Activated naive CD8-positive, alpha-beta T cell treated with anti-CD3 and anti-CD28 coated beads, Interleukin-2, amount 50 U/mL, for 24 hours (primary cell): ENCODE results near the gene SLC2A9.

Experiments used
- ATAC-seq: fragments of 150-1000 bp; cut with Tn5 transposase; one replicate; pipeline ENCODE4 v1.10.0; 2021
- DNase-seq: peaks from one replicate; pipeline ENCODE4 v3.0.0; 2021
- H3K27ac Mint-ChIP-seq: one replicate; pipeline ENCODE4 v1.8.0; 2021; ENCODE audit warnings: mild to moderate bottlenecking, mixed read lengths
- H3K27me3 Mint-ChIP-seq: one replicate; pipeline ENCODE4 v1.8.0; 2021; ENCODE audit warnings: mixed read lengths
- H3K36me3 Mint-ChIP-seq: one replicate; pipeline ENCODE4 v1.8.0; 2021; ENCODE audit warnings: low read depth, mixed read lengths
- H3K4me1 Mint-ChIP-seq: one replicate; pipeline ENCODE4 v1.8.0; 2021; ENCODE audit warnings: mixed read lengths
- H3K4me3 Mint-ChIP-seq: one replicate; pipeline ENCODE4 v1.8.0; 2021; ENCODE audit warnings: mild to moderate bottlenecking, moderate library complexity, mixed read lengths
- H3K9me3 Mint-ChIP-seq: one replicate; pipeline ENCODE4 v1.8.0; 2021; ENCODE audit warnings: mixed read lengths

SLC2A9 gene

GRCh38 chr4:9952415-9952950 lies 68.8 kb downstream of the SLC2A9 start:
- H3K4me1 Mint-ChIP-seq: no peaks in the 10 kb centered on the region
- H3K9me3 Mint-ChIP-seq: no peaks in the 10 kb centered on the region
- ATAC-seq (no peak), DNase-seq (no peak)
- H3K4me3 Mint-ChIP-seq: no peak overlapping the region
- no peak overlapping the region for H3K27ac Mint-ChIP-seq
- no peaks in the 10 kb centered on the region for H3K36me3 Mint-ChIP-seq
- peaks cover 2% of the 10 kb centered on the region for H3K27me3 Mint-ChIP-seq

GRCh38 chr4:9949573-9949972 lies 71.7 kb downstream of the SLC2A9 start:
- DNase-seq: no peak
- no peak overlapping the region for H3K27ac Mint-ChIP-seq
- H3K4me1 Mint-ChIP-seq: no peaks in the 10 kb centered on the region
- H3K4me3 Mint-ChIP-seq: no peak overlapping the region
- H3K9me3 Mint-ChIP-seq: no peaks in the 10 kb centered on the region
- H3K36me3 Mint-ChIP-seq: no peaks in the 10 kb centered on the region
- peaks cover 2% of the 10 kb centered on the region for H3K27me3 Mint-ChIP-seq
- no peak for ATAC-seq

GRCh38 chr4:9947168-9948062 lies 73.9 kb downstream of the SLC2A9 start:
- DNase-seq: no peak
- Mint-ChIP-seq H3K4me3 (no peak overlapping the region), H3K27me3 (peaks cover 2% of the 10 kb centered on the region), H3K9me3 (no peaks in the 10 kb centered on the region), H3K27ac (no peak overlapping the region), H3K4me1 (no peaks in the 10 kb centered on the region), H3K36me3 (no peaks in the 10 kb centered on the region)
- ATAC-seq: no peak

- H3K9me3 Mint-ChIP-seq: no peaks in the 10 kb centered on the region
- H3K27me3 Mint-ChIP-seq: peaks cover 2% of the 10 kb centered on the region
- no peak overlapping the region for H3K4me3 Mint-ChIP-seq
- H3K27ac Mint-ChIP-seq: no peak overlapping the region
- H3K36me3 Mint-ChIP-seq: no peaks in the 10 kb centered on the region
- ATAC-seq: no peak
- no peaks in the 10 kb centered on the region for H3K4me1 Mint-ChIP-seq
- DNase-seq: no peak
Observed at GRCh38 chr4:9946170-9946569, 75.1 kb downstream of the SLC2A9 start.

- Mint-ChIP-seq H3K27ac (no peak overlapping the region), H3K36me3 (no peaks in the 10 kb centered on the region)
- ATAC-seq: no peak
Observed at GRCh38 chr4:9944431-9945425, 76.6 kb downstream of the SLC2A9 start.

GRCh38 chr4:9943761-9944160 lies 77.5 kb downstream of the SLC2A9 start:
- peaks cover 2% of the 10 kb centered on the region for H3K27me3 Mint-ChIP-seq
- H3K27ac Mint-ChIP-seq: no peak overlapping the region
- H3K9me3 Mint-ChIP-seq: no peaks in the 10 kb centered on the region
- no peak overlapping the region for H3K4me3 Mint-ChIP-seq
- no peak for DNase-seq
- H3K4me1 Mint-ChIP-seq: no peaks in the 10 kb centered on the region
- no peaks in the 10 kb centered on the region for H3K36me3 Mint-ChIP-seq
- ATAC-seq: no peak

More at GRCh38 chr4:9944431-9945425, 76.6 kb downstream of the SLC2A9 start:
- H3K4me3 Mint-ChIP-seq: no peak overlapping the region
- no peaks in the 10 kb centered on the region for H3K4me1 Mint-ChIP-seq
- no peak for DNase-seq
- no peaks in the 10 kb centered on the region for H3K9me3 Mint-ChIP-seq
- peaks cover 2% of the 10 kb centered on the region for H3K27me3 Mint-ChIP-seq

- no peaks in the 10 kb centered on the region for H3K4me1 Mint-ChIP-seq
- no peaks in the 10 kb centered on the region for H3K36me3 Mint-ChIP-seq
- DNase-seq: no peak
- H3K27ac Mint-ChIP-seq: no peak overlapping the region
- no peaks in the 10 kb centered on the region for H3K9me3 Mint-ChIP-seq
- H3K4me3 Mint-ChIP-seq: no peak overlapping the region
- ATAC-seq: no peak
- H3K27me3 Mint-ChIP-seq: no peaks in the 10 kb centered on the region
Observed at GRCh38 chr4:9942921-9943600, 78.2 kb downstream of the SLC2A9 start.

- Mint-ChIP-seq H3K9me3 (no peaks in the 10 kb centered on the region), H3K4me1 (no peaks in the 10 kb centered on the region), H3K36me3 (no peaks in the 10 kb centered on the region), H3K27me3 (no peaks in the 10 kb centered on the region), H3K4me3 (no peak overlapping the region), H3K27ac (no peak overlapping the region)
- DNase-seq (no peak), ATAC-seq (no peak)
Observed at GRCh38 chr4:9942139-9942538, 79.2 kb downstream of the SLC2A9 start.

GRCh38 chr4:9940041-9940440 lies 81.3 kb downstream of the SLC2A9 start:
- H3K4me1 Mint-ChIP-seq: no peaks in the 10 kb centered on the region
- H3K27ac Mint-ChIP-seq: no peak overlapping the region
- no peak for DNase-seq
- H3K4me3 Mint-ChIP-seq: no peak overlapping the region
- H3K27me3 Mint-ChIP-seq: no peaks in the 10 kb centered on the region
- no peaks in the 10 kb centered on the region for H3K36me3 Mint-ChIP-seq
- H3K9me3 Mint-ChIP-seq: no peaks in the 10 kb centered on the region
- no peak for ATAC-seq

GRCh38 chr4:9938933-9939332 lies 82.4 kb downstream of the SLC2A9 start:
- no peak overlapping the region for H3K27ac Mint-ChIP-seq
- no peaks in the 10 kb centered on the region for H3K27me3 Mint-ChIP-seq
- no peaks in the 10 kb centered on the region for H3K9me3 Mint-ChIP-seq
- H3K4me3 Mint-ChIP-seq: no peak overlapping the region
- no peak for DNase-seq
- H3K4me1 Mint-ChIP-seq: no peaks in the 10 kb centered on the region
- no peaks in the 10 kb centered on the region for H3K36me3 Mint-ChIP-seq
- no peak for ATAC-seq

- no peaks in the 10 kb centered on the region for H3K36me3 Mint-ChIP-seq
Observed at GRCh38 chr4:9937078-9937477, 84.2 kb downstream of the SLC2A9 start.

GRCh38 chr4:9936129-9936644 lies 85.1 kb downstream of the SLC2A9 start:
- no peaks in the 10 kb centered on the region for H3K4me1 Mint-ChIP-seq
- H3K9me3 Mint-ChIP-seq: no peaks in the 10 kb centered on the region
- no peak for DNase-seq
- no peak overlapping the region for H3K4me3 Mint-ChIP-seq
- H3K27ac Mint-ChIP-seq: no peak overlapping the region
- H3K27me3 Mint-ChIP-seq: no peaks in the 10 kb centered on the region
- no peaks in the 10 kb centered on the region for H3K36me3 Mint-ChIP-seq
- ATAC-seq: no peak

More at GRCh38 chr4:9937078-9937477, 84.2 kb downstream of the SLC2A9 start:
- no peak overlapping the region for H3K27ac Mint-ChIP-seq
- H3K27me3 Mint-ChIP-seq: no peaks in the 10 kb centered on the region
- DNase-seq (no peak), ATAC-seq (no peak)
- no peaks in the 10 kb centered on the region for H3K9me3 Mint-ChIP-seq
- H3K4me3 Mint-ChIP-seq: no peak overlapping the region
- no peaks in the 10 kb centered on the region for H3K4me1 Mint-ChIP-seq

GRCh38 chr4:9933956-9934355 lies 87.3 kb downstream of the SLC2A9 start:
- no peak for ATAC-seq
- Mint-ChIP-seq H3K4me3 (no peak overlapping the region), H3K9me3 (no peaks in the 10 kb centered on the region), H3K27ac (no peak overlapping the region), H3K27me3 (no peaks in the 10 kb centered on the region), H3K4me1 (no peaks in the 10 kb centered on the region), H3K36me3 (no peaks in the 10 kb centered on the region)
- no peak for DNase-seq

GRCh38 chr4:9933184-9933583 lies 88.1 kb downstream of the SLC2A9 start:
- H3K4me1 Mint-ChIP-seq: no peaks in the 10 kb centered on the region
- DNase-seq (no peak), ATAC-seq (no peak)
- no peaks in the 10 kb centered on the region for H3K27me3 Mint-ChIP-seq
- no peaks in the 10 kb centered on the region for H3K9me3 Mint-ChIP-seq
- H3K27ac Mint-ChIP-seq: no peak overlapping the region
- H3K36me3 Mint-ChIP-seq: no peaks in the 10 kb centered on the region
- no peak overlapping the region for H3K4me3 Mint-ChIP-seq
